ENCODE results near the gene HOXC6. TPM values are rescaled to one million over a fixed set of nuclear protein-coding genes. Genes with fewer than 3 reads are reported as not detected.

Gene HOXC6
- total and polyA plus RNA-seq, 9 of the 15 experiments (the other 6 are each of a cell fraction or from before 2014, with no cell fraction given): 0.06 to 4.0 (median 1.4) TPM

- TF ChIP-seq ZNF518B (CRISPR knock-in tag; IDR thresholded peaks at IDR 0.05) (no peak), PTRF (tag; IDR thresholded peaks at IDR 0.05) (no peak), TFAM (CRISPR knock-in tag; conservative IDR thresholded peaks at IDR 0.05) (no peak), IFI16 (CRISPR knock-in tag; IDR thresholded peaks at IDR 0.05) (no peak), KHSRP (IDR thresholded peaks at IDR 0.05) (no peak), SFPQ (IDR thresholded peaks at IDR 0.05; ENCODE audit: low read depth, low read length) (no peak), GTF2A2 (tag; IDR thresholded peaks at IDR 0.05) (no peak), ZNF584 (CRISPR knock-in tag; IDR thresholded peaks at IDR 0.05; ENCODE audit: low read depth) (no peak), ZNF277 (CRISPR knock-in tag; IDR thresholded peaks at IDR 0.05; ENCODE audit: borderline replicate concordance) (no peak), ZNF589 (CRISPR knock-in tag; IDR thresholded peaks at IDR 0.05; ENCODE audit: low read depth) (no peak), ZC3H8 (IDR thresholded peaks at IDR 0.05) (no peak), ZNF174 (CRISPR knock-in tag; IDR thresholded peaks at IDR 0.05) (no peak), POLR2A (conservative IDR thresholded peaks at IDR 0.05) (peak; percentile 39; the same call in 1 of the 2 replicates), MYNN (IDR thresholded peaks at IDR 0.05) (no peak), MYNN (CRISPR knock-in tag; IDR thresholded peaks at IDR 0.05) (no peak), CUX1 (CRISPR knock-in tag; IDR thresholded peaks at IDR 0.05) (no peak), HMG20B (CRISPR knock-in tag; IDR thresholded peaks at IDR 0.05) (no peak)
These were observed 17.1 kb upstream of the HOXC6 start (continued) for GRCh38 chr12:54010972-54011664.
